Measurements from ENCODE around the gene CBX5.
A peak's percentile ranks its signal among the peaks of the same experiment; 100 is the strongest.
"Not testable (repeated sequence)": the region's sequence is repeated elsewhere in the genome, so short reads cannot be mapped to it uniquely, and the experiment has no call there.

CBX5 gene

GRCh38 chr12:54279632-54280467 lies at the start of gene CBX5:
CBX5 (minus strand) TSS chr12:54280122; CDS start chr12:54257650, 22,472 bp downstream.
- peak; percentile 99 for DNase-seq

DNA sequence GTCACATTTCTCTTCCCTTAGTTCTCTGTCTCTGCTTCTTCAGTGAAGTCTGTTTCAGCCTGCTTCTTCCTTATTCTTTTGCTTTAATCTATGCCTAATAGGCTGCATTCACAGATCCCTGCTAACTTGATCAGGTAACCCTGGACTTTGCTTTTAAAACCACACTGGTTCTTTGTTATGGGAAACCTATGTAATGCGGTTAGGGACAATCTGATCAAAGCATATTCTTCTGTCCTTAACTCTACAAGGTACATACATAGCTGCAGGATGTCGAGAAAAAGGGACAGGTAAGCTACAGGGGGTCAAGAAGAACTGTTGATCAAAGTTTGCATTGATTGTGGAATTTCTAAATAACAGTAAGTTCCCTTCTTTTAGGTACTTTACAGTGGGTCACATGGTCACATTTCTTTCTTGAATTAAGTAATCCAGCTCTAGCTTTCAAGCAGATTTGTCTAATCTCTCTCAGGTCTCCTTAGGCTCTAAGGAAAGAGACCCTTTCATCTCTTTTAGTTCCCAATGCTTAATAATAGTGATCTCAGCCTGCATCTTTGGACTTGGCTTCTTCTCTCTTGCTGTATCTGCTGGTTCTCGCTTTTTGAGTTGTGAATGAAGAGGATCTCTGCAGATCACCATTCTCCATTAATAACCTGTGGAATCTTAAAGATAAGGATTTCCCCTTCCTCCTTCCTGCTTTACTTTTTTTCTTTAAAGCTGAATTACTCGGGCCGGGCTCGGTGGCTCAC lies 48.8 kb upstream of the CBX5 start:
- DNase-seq = no peak

DNA sequence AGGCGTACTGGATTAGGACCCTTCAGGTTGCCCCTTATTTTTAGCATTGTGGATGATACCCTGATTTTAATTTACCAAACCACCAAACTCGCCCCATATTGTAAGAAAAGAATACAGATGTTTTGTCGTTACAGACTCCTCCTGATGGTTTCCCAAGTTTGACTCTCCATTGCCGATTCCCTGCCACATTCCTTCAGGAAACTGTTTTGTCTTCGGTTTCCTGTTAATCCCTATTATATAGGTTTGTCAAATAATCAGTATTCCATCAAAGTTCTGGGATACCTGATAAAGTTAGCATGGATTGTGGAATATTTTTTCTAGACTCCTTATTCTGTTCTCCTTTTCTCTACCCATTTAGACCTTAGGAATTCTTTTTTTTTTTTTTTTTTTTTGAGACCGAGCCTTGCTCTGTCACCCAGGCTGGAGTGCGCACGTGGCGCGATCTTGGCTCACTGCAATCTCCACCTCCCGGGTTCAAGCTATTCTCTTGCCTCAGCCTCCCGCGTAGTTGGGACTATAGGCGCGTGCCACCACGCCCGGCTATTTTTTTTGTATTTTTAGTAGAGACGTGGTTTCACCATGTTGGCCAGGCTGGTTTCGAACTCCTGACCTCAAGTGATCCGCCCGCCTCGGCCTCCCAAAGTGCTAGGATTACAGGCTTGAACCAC lies 45.7 kb upstream of the CBX5 start:
- DNase-seq = not testable (repeated sequence)

DNA sequence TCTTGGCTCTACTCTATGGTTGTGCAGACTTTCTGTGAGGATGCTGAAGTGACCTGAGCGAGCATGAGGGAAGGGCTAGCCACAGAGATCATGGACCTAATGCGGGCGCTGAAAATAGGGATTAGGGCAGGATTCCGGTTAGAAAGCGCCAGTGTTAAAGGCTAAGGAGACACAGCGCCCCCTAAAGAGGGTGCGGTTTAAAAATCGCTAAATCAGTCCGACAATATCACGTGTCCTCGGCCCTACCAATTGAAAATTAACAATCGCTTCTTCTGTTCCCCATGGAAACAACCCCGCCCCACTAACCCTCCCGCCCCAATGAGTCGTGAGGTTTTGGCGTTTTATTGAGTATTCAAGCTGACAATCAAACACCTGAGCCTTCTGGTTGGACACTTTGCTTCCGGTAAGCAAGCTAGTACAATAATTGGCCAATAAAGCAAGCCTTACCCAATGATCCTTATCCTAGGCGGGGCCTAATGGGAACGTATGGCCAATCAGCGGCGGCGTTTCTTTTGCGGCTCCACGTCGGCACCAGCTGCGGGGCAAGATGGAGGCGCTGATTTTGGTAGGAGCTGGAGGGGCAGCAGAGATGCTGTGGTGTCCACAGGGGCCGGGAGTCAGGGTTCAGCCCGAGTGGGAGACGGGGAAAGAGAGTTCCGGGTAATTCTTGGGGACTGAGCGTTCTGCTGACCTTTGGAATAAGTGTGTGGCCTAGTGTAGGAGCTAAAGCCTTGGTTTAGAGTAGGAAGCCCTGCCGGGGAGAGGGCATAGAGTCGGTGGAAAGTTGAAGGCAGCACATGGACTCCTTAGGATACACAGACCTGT lies 44.9 kb upstream of the CBX5 start, which contains the start of gene COPZ1:
Gene COPZ1 (plus strand): TSS at position 515 of the 825 bp plus-strand sequence. CDS start 33 bp downstream, at position 548.
- DNase-seq = peak; percentile 97

GRCh38 chr12:54321363-54321762 lies 41.4 kb upstream of the CBX5 start:
- DNase-seq = no peak

DNA sequence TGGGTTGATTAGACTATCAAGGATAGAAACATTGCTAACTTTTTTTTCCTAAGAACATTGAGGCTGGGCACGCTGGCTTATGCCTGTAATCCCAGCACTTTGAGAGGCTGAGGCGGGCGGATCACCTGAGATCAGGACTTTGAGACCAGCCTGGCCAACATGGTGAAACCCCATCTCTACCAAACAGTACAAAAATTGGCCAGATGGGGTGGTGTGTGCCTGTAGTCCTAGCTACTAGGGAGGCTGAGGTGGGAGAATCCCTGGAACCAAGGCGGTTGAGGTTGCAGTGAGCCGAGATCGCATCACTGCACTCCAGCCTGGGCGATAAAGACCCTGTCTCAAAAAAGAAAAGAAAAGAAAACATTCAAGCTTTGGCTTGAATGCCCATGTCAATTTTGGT lies 32.4 kb upstream of the CBX5 start:
- DNase-seq = not testable (repeated sequence)

DNA sequence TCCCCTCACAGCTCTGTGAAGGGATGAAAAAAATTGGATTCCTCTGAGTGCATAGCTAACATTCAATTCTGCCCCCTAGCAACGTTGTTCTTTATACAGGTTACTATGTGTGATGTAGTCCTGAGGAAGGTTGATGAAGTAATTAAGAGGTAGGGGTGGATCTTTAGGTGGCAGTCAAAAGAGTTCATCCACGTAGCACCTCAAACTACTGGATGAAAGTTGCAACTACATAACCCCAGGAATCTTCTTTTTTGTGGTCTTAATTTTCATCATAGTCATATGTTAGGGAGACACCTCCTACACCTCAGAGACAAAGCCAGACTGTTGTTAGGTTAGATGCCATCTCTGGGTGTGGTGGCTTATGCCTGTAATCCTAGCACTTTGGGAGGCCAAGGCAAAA lies 31.1 kb upstream of the CBX5 start:
- DNase-seq = no peak

- DNase-seq = peak; percentile 78
Measured at GRCh38 chr12:54306925-54307741, 27.2 kb upstream of the CBX5 start.

GRCh38 chr12:54304187-54304810 lies 24.4 kb upstream of the CBX5 start:
- peak; percentile 66 for DNase-seq

GRCh38 chr12:54303640-54304039 lies 23.7 kb upstream of the CBX5 start:
- no peak for DNase-seq

GRCh38 chr12:54301428-54302048 lies 21.6 kb upstream of the CBX5 start:
- DNase-seq = no peak

- peak; percentile 41 for DNase-seq
Measured at GRCh38 chr12:54300732-54301427, 21.0 kb upstream of the CBX5 start, which contains the start of gene NFE2. NFE2 (minus strand) TSS chr12:54301015; CDS start chr12:54295248, 5,767 bp downstream.

GRCh38 chr12:54300225-54300731 lies 20.4 kb upstream of the CBX5 start:
- DNase-seq = no peak

- DNase-seq = no peak
Measured at GRCh38 chr12:54299515-54300224, 19.7 kb upstream of the CBX5 start.

DNA sequence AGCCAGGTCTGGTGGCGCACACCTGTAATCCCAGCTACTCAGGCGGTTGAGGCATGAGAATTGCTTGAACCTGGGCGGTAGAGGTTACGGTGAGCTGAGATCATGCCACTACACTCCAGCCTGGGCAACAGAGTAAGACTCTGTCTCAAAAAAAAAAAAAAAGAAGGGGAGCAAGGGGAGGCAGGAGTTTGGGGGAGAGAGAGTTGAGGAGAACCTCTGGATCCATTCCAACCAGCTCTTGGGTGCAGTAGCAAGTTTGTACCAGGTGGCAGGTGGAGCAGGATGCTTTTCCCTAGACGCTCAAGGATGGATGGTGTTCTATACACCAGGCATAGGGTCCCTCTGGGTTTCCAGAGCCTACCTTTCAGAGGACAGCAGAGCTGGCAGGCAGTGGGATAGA lies 19.0 kb upstream of the CBX5 start:
- DNase-seq = no peak

DNA sequence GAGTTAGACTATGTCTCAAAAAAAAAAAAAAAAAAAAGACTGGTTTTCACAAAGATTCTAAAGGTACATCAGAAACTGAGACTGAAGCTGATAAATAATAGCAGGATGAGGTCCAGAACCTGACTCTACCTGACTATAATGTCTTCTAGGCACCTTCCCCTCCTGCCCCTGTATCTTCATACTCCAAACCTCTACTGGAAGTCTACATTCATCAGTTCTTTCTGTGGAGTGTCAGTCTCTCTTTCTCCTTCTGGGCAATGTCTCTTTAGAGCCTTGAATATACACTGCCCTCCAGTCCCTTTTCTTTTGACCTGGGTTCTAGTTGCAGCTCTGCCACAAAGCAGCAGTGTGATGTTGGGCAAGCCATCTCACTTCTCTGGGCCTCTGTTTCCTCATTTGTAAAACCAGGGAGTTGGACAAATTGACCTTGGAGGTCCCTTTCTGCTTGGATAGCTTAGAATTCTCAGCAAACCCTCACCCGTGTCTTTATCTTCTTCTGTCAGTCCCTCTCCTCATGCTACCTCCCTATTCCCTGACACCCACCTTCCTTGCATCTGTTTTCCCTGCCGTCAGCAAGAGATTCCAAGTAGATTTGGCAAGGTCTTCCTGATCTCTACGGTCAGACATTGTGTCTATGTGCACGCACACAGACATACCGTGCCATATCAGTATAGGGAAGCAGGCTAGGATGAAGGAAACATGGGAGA lies 16.6 kb upstream of the CBX5 start:
- DNase-seq = no peak

DNA sequence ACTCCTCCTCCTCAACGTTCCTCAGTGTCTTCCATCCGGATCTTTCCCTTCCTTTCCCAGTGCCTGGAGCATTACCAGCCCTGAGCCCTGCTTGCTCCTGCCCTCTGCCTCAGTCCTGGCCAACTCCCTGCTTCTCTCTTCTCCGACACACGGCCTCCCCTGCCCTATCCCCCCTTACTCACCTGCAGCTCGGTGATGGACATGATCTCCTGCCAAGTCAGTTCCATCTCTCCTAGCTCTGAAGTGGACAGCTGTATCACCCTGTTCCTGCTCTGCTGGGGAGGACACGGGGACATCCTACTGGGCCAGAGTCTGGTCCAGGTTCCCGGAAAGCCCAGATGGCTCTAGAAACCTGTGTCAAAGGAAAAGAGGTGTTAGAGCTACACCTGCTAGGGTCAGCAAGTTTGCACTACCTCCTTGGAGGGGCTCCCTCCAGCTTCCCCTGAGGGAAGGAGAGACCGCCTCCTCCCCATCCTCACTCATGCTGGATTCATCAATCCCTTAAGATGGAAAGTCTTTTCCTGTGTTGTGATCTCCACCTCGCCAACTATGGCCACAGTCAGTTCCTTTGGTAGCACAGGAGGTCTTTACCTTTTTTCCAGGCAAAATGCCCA lies 15.1 kb upstream of the CBX5 start:
- no peak for DNase-seq
